Mononuclear cell (primary cell): ENCODE data around the gene ZIC2. TPM values are rescaled to one million over a fixed set of nuclear protein-coding genes. Genes with fewer than 3 reads are reported as not detected.
"Not testable (repeated sequence)": the region's sequence is repeated elsewhere in the genome, so short reads cannot be mapped to it uniquely, and the experiment has no call there.

Source experiments
- H3K27me3 ChIP-seq: 2 replicates; pipeline ENCODE4 v1.6.0; 2011; ENCODE audit warnings: low read length, control low read depth; ENCODE audit not compliant: insufficient read depth
- H3K4me1 ChIP-seq: 2 replicates; pipeline ENCODE4 v1.5.1; 2011; ENCODE audit warnings: mild to moderate bottlenecking, low read length, control low read depth; ENCODE audit not compliant: insufficient read depth
- H3K4me3 ChIP-seq: 2 replicates; pipeline ENCODE4 v1.5.1; 2011; ENCODE audit warnings: mild to moderate bottlenecking, low read length, moderate library complexity
- H3K9me3 ChIP-seq: 2 replicates; pipeline ENCODE4 v1.5.1; 2011; ENCODE audit warnings: low read depth, mild to moderate bottlenecking, control low read depth, low read length
- total RNA-seq: library from RNA; depleted of rRNA; stranded (reverse); fragments of >200 nt; gene quantifications from one replicate; pipeline ENCODE4 v1.2.3, GENCODE V29; 2012

ZIC2 gene
- total RNA-seq, 1 donor, result not detected

DNA sequence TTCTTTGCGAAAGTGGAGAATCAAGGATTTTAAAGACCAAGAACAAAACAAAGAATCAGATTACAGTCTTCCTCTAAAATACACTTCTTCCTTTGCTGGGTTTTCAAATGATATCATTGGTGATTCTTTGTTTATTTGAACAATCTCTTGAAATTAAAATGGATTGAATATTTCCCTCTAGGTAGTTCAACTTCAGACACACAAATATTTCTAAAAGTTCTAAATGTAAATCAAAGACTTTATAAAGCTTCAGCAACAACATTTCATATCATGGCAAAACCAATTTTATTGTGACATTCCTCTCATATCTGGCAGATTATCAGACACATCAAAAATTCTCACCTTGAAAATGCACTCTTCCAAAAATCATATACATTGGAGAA is 13.0 kb downstream of the ZIC2 start:
- H3K4me3 ChIP-seq, result no peak overlapping the region
- peaks cover 12% of the 10 kb centered on the region for H3K4me1 ChIP-seq
- peaks cover 100% of the 10 kb centered on the region for H3K27me3 ChIP-seq
- H3K9me3 ChIP-seq, result no peaks in the 10 kb centered on the region

DNA sequence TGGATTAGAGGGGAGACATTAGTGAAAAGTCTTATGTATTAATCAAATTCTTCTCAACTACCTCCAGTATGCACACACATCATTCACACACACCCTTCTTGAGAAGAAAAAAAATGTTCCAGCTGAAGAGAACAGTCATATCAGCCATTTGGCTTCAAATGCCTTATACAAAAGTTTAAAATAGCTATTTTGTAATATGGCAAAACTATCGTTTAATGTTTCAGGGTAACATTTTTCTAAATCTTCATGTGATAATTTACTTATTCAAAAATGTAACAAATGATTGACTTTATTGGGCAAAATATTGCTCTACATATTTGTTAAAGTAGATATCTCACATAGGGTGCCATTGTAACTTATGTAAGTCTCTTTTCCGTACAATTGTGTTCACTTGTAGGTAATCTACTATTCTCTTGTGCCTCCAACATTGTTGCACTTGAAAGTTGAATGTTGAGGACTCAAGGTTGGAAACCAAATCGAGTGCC is 13.6 kb downstream of the ZIC2 start:
- Histone ChIP-seq H3K27me3 (peaks cover 99% of the 10 kb centered on the region), H3K4me3 (no peak overlapping the region), H3K4me1 (peaks cover 9% of the 10 kb centered on the region), H3K9me3 (no peaks in the 10 kb centered on the region)

DNA sequence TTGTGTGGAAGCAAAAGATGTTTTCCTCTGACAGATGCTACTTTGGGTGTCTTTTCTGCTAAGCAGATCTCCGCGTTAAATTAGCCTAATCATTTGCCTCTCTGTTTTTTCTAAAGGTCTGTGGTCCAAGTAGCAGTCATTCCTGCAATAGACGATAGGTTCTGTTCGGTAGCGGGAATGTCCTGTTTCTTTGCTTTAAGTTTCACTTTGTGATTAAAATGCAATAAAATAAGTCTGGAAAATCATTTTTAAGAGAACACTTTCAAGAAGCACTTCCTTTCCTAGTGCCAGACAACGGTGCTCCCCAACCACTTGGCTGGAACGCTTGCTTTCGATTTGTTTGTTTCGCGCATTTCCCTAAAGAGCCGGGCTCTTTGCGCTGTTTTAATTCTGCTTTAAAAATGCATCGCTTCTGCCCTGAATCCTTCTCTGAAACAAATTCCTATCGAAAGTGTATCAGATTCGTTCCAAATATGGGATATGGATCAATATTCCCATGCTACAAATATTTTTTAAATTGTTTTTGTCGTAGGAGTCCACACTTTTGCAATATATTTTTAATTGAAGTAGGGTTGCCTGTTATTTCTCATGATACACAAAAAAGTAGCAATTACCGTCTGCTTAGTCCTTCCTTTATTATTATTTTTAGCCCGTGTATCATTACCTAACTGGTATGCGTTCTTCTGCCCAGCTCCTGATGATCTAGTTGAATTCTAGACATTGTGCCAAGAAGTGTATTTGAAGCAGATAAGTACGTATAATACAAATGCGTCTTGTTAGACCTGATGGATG is 14.2 kb downstream of the ZIC2 start:
- Histone ChIP-seq H3K4me1 (peaks cover 5% of the 10 kb centered on the region), H3K4me3 (no peak overlapping the region), H3K27me3 (peaks cover 97% of the 10 kb centered on the region), H3K9me3 (no peaks in the 10 kb centered on the region)

DNA sequence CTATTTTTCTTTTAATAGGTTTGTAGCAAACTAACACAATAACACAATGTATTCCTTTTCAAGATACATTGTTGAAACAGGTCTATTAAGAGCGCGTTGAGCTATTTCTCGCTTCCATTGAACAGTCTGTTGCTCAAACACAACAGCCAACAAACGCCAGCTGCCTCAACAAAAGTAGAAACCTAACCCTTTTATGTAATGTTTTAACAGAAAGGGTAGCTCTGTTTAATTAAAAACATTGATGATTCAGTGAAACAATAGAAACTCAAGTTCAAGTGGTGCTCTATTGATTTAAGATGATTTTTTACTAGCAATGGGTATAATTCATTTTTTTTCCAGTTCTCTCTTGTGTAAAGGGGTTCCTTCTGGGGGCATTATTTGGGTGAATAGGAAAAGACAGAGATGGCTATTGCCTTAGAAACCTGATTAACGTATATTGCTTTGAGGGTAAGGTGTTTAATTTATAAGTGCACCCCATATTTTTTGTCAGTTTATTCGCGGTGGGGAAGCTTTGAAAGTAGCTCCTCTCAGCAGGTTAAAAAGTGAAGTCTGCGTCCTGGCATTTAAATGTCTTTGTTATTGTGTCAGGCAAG is 14.9 kb downstream of the ZIC2 start:
- Histone ChIP-seq H3K4me1 (peaks cover 5% of the 10 kb centered on the region), H3K27me3 (peaks cover 90% of the 10 kb centered on the region), H3K9me3 (no peaks in the 10 kb centered on the region), H3K4me3 (no peak overlapping the region)

DNA sequence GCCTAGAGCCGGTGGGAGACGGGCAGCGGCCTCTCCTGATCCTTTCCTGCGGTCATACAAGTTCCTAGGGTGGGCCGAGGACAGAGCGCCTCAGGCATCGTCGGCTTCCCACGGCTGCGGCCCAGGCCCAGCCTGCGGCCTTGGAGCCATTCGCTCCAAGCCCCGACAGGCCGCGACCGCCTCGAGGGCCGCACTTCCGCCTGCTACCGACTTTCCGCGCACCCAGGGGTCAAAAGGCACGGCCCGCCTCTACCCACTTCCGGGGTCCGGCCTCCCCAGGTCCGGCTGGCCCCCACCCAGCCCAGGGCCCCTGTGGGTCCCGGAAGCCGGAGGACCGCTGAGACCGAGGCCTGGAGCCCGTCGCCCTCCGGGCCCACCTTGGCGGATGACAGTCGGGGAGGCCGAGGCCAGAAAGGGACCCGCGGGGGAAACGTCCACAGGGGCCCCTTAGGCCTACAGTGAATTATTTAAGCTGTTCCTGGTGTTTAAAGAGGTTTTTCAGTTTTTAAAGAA is 16.2 kb downstream of the ZIC2 start:
- peaks cover 5% of the 10 kb centered on the region for H3K4me1 ChIP-seq
- no peaks in the 10 kb centered on the region for H3K9me3 ChIP-seq
- peaks cover 83% of the 10 kb centered on the region for H3K27me3 ChIP-seq
- H3K4me3 ChIP-seq, result no peak overlapping the region

DNA sequence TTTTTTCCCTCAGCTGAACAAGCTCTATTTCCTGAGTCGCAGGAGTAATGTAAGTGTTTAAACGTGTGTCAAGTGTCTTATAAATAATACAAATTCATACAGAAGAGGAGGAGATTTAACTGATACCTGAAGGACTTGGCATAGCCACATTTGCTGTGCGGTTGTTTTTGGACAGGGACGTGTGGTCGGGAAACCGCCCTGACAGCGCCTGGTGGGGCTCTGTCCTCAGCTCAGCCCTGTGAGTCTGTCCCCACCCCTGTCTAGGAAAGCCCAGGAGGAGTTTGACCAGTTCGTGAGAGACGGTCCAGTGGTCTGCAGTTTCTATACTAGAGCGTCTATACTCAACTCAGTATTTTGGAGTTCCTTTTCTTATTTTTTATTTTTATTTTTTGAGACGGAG is 16.7 kb downstream of the ZIC2 start:
- H3K4me1 ChIP-seq, result peaks cover 5% of the 10 kb centered on the region
- no peaks in the 10 kb centered on the region for H3K9me3 ChIP-seq
- peaks cover 82% of the 10 kb centered on the region for H3K27me3 ChIP-seq
- no peak overlapping the region for H3K4me3 ChIP-seq

DNA sequence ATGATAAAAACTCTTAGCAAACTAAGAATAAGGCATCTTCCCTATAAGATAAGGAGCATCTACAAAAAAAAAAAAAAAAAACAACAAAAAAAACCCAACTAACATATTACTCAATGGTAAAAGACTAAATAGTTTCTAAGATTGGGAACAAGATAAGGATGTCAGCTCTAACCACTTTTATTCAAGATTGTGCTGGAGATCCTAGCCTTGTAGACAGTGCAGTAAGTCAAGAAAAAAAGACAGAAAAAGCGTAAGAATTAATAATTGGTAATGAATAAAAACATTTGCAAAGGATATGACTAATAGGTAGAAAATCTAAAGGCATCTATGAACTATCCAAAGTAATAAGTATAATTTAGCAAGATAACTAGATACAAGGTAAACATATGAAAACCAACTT is 33.0 kb downstream of the ZIC2 start:
- Histone ChIP-seq H3K4me1 (no peaks in the 10 kb centered on the region), H3K27me3 (peaks cover 9% of the 10 kb centered on the region), H3K4me3 (no peak overlapping the region), H3K9me3 (no peaks in the 10 kb centered on the region)

DNA sequence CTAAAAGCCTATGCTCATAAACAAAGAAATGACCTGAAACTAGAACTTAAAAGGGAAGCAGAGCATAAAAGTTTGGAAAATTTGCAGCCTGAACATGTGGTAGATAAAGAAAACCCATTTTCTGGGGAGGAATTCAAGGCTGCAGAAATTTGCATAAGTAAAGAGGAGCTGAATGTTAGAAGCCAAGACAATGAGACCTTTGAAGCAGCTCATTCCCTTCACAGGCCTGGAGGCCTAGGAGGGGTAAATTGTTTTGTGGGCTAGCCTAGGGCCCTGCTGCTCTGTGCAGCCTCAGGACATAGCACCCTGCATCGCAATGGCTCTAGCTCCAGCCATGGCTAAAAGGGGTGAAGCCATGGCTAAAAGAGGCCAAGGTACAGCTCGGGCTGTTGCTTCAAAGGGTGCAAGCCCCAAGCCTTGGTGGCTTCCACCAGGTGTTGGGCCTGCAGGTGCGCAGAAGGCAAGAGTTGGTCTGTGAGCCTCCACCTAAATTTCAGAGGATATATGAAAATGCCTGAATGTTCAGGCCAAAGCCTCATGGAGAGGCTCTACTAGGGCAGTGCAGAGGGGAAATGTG is 38.3 kb downstream of the ZIC2 start:
- Histone ChIP-seq H3K27me3 (peaks cover 2% of the 10 kb centered on the region), H3K4me3 (no peak overlapping the region), H3K4me1 (no peaks in the 10 kb centered on the region), H3K9me3 (no peaks in the 10 kb centered on the region)

DNA sequence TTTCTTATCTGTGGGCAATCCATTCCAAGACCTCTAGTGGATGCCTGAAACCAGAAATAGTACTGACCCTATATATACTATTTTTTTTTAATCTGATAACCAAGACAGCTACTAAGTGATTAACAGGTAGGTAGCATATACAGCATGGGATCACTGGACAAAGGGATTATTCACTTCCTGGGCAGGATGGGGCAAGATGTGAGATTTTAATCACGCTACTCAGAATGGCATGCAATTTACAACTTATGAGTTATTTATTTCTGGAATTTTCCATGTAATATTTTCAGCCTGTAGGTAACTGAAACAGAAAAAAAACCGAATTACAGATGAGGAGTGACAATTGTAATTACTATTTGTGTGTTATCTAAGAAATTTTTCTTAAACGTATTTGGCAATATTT is 41.2 kb downstream of the ZIC2 start:
- H3K4me3 ChIP-seq, result no peak overlapping the region
- H3K27me3 ChIP-seq, result no peaks in the 10 kb centered on the region
- no peaks in the 10 kb centered on the region for H3K4me1 ChIP-seq
- no peaks in the 10 kb centered on the region for H3K9me3 ChIP-seq

DNA sequence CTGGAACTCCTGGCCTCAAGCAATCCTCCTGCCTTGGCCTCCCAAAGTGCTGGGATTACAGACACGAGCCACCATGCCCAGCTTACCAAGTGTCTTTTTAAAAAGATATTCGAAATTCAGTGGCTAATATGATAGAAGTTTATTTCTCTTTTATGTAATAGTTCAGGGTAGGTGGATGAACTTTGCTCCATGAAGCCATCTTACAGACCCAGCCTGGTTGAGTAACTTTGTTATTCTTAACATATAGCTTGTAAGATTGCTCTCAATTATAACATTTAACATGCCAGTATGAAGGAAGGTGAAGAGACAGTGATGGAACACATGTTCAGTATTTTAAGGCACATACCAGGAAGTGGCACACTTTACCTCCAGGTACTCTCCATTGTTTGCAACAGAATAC is 42.4 kb downstream of the ZIC2 start:
- no peaks in the 10 kb centered on the region for H3K9me3 ChIP-seq
- no peak overlapping the region for H3K4me3 ChIP-seq
- H3K27me3 ChIP-seq, result no peaks in the 10 kb centered on the region
- H3K4me1 ChIP-seq, result no peaks in the 10 kb centered on the region

DNA sequence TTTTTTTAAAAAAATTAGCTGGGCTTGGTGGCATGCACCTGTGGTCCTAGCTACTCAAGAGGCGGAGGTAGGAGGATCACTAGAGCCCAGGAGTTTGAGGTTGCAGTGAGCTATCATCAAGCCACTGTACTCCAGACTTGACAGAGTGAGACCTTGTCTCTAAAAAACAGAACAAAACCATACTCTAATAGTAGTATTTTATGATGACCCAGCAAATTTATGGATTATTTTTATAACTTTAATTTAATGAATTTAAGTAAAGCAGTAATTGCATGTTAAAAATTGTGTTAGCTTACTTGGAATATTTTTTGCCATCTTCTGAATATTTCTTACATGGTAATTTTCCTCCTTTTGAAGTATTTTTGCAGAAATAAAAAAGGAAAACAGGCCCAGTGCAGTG is 48.3 kb downstream of the ZIC2 start:
- no peaks in the 10 kb centered on the region for H3K27me3 ChIP-seq
- no peaks in the 10 kb centered on the region for H3K9me3 ChIP-seq
- no peaks in the 10 kb centered on the region for H3K4me1 ChIP-seq
- H3K4me3 ChIP-seq, result no peak overlapping the region

DNA sequence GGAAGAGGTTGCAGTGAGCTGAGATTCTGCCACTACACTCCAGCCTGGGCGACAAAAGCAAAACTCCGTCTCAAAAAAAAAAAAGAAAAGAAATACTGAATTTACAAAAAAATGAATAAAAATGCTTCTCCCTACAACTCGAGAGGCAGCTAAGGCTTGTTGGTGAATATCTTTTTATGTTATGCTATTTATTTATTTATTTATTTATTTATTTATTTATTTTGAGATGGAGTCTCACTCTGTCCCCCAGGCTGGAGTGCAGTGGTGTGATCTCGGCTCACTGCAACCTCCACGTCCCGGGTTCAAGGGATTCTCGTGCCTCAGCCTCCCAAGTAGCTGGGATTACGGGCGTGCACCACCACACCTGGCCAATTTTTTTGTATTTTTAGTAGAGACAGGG is 51.1 kb downstream of the ZIC2 start:
- H3K4me3 ChIP-seq, H3K9me3 ChIP-seq, H3K4me1 ChIP-seq, H3K27me3 ChIP-seq: not testable (repeated sequence)

DNA sequence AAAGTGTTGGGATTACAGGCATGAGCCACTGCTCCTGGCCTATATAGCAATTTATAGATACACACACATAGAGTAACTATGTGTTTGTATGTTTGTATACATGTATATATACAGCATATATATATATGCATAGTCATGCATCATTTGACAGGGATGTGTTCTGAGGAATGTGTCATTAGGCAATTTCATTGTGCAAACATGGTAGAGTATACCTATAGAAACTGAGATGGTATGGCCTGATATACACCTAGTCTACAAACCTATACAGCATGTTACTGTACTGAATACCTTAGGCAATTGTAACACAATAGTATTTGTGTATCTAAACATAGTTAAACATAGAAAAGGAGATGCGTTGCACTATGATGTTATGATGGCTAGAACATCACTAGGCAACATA is 54.4 kb downstream of the ZIC2 start:
- H3K4me1 ChIP-seq, result no peaks in the 10 kb centered on the region
- no peak overlapping the region for H3K4me3 ChIP-seq
- H3K9me3 ChIP-seq, result no peaks in the 10 kb centered on the region
- H3K27me3 ChIP-seq, result no peaks in the 10 kb centered on the region
